ENCODE data around the gene KRT12.

The KRT12 gene

DNA sequence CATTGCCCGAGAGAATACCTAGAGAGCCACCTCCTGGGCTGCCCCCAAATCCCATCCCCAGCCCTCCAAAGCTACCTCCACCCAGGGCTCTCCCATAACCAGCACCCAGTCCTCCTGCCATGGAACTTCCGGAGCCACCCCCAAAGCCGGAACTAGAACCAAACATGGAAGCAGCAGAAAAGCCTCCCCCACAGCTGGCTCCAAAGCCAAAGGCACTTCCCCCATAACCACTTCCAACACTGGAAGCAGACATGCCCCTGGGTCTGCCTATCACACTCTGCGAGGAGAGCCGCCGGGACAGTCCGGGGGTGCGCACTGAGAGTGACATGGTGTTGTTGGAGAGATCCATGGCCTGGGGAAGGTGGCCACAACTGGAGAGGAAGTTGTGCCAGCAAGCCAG lies at the start of gene KRT12:
KRT12 (minus strand) TSS at position 386 of the 400 bp plus-strand sequence; CDS start at position 349, 37 bp downstream.
- no peak for TF ChIP-seq ZNF274 (IDR thresholded peaks at IDR 0.05; ENCODE audit: low read depth, low read length)

DNA sequence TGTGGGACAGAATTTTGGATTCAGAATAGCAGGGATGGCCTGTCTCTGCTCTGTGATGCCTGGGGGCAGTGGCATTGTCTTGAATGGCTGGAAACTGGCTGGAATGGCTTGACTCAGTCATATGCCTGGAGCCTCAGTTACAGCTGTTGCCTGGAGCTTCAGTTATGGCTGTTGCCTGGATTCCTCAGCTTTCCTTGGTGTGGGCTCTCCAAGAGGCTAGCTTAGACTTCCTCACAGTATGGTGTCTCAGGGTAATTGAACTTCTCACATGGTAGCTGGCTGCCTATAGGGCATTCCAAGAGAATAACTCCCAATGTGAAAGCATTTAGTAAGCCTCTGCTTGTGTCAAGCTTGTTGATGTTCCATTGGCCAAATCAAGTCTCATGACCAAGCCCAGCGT lies 49.3 kb upstream of the KRT12 start:
- TF ChIP-seq ZNF274 (IDR thresholded peaks at IDR 0.05; ENCODE audit: low read depth, low read length) = no peak

More for the DNA sequence above, at the start of gene KRT12:
- H3K4me3 ChIP-seq (ENCODE audit: low read length) = no peak within 1 kb of the TSS

GRCh38 chr17:40915721-40916256 lies 48.8 kb upstream of the KRT12 start:
- no peak for TF ChIP-seq ZNF274 (IDR thresholded peaks at IDR 0.05; ENCODE audit: low read depth, low read length)
- H3K4me3 ChIP-seq (ENCODE audit: low read length) = no peak overlapping the region

More for the DNA sequence above, 49.3 kb upstream of the KRT12 start:
- H3K4me3 ChIP-seq (ENCODE audit: low read length) = no peak overlapping the region

DNA sequence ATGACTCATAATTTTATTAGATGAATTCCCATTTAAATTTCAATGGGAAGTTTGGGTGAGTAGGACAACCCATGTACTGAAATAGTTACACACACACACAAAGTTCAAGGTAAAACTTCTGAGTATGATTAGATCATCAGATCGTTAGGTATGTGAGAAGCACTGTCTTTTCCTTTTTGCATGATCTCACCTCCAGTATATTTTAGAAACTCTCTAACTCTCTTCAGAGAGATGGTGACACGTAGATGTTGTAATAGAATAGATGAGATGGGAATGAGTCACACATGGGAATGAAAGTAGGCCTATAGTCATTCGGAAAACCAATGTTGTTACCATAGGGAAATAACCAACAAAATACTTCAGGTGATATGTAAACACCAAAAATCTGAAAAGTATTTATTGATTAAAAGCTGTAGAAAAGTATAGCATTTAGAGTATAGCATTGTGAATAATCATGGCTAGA lies 48.2 kb upstream of the KRT12 start:
- H3K4me3 ChIP-seq (ENCODE audit: low read length) = no peak overlapping the region
- TF ChIP-seq ZNF274 (IDR thresholded peaks at IDR 0.05; ENCODE audit: low read depth, low read length) = no peak

DNA sequence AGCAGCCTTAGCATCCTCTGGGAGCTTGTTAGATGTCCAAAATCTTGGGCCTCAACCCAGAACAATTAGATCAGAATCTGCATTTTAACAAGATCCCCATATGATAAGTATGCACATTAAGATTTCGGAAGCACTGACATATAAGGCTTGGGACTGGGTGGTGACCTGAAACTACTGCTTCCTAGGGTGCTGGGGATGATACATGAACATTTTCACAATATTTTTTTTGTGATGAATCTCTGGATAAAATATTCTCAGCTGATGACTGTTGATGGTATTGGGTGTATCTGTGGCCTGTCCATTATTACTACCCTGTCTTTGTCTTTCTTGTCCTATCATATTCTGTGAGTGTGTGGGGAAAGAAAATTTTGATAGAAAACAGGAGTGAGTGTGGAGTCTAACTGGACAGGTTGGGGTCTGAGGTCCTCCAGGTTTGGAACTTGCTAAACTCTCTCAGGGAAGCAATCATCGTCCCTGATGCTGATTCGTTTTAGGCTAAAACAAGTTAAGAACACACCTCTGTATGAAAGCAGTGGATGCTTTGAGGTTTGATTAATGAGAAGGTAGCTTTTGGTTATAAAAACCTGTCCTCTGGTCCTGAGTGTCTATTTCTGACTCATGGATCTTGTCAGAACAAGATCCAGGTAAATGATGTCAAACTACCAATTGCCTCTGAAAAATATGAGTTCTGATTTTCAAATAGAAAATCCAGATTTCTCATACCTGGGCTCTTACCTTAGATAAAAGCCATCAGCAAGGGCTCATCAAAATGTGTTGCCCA lies 47.2 kb upstream of the KRT12 start:
- TF ChIP-seq ZNF274 (IDR thresholded peaks at IDR 0.05; ENCODE audit: low read depth, low read length) = no peak
- no peak overlapping the region for H3K4me3 ChIP-seq (ENCODE audit: low read length)

DNA sequence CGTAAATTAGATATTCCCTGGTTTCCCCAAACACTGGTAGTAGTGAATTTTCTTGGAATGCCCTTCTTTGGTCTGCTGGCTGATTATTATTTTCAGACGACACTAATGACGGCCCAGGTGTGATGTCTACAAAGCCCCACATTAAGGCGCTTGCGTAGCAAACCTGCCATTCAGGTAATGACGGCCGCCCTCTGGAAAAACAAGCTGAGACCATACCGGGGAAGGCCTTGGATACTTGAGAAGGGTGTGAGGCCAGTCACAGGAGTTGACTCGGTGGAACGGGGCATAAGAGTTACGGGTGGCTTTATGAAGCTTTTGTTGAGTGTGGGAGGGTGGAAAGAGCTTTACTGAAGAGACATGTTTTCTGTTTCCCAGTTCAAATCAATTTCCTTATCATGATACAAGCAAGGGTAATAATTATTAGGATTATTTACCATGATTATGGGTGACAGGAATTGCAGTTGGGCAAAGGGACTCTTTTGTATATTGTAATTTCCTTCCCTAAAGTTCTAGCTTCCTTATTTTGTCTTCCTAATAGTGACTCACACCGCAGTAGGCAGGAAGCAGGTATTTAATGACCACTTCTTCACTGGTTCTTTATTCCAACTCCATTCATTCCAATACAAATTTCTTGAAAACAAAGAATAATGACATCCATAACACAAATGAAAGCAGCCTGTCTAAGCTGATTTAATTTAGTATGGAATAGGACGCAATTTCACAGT lies 45.6 kb upstream of the KRT12 start:
- H3K4me3 ChIP-seq (ENCODE audit: low read length) = no peak overlapping the region
- TF ChIP-seq ZNF274 (IDR thresholded peaks at IDR 0.05; ENCODE audit: low read depth, low read length) = no peak

- no peak overlapping the region for H3K4me3 ChIP-seq (ENCODE audit: low read length)
- no peak for TF ChIP-seq ZNF274 (IDR thresholded peaks at IDR 0.05; ENCODE audit: low read depth, low read length)
These were observed 43.4 kb upstream of the KRT12 start for GRCh38 chr17:40910441-40910841.

- TF ChIP-seq ZNF274 (IDR thresholded peaks at IDR 0.05; ENCODE audit: low read depth, low read length) = no peak
- H3K4me3 ChIP-seq (ENCODE audit: low read length) = no peak overlapping the region
These were observed 42.7 kb upstream of the KRT12 start for GRCh38 chr17:40909755-40910154.

GRCh38 chr17:40909351-40909750 lies 42.3 kb upstream of the KRT12 start:
- TF ChIP-seq ZNF274 (IDR thresholded peaks at IDR 0.05; ENCODE audit: low read depth, low read length) = no peak
- H3K4me3 ChIP-seq (ENCODE audit: low read length) = no peak overlapping the region

DNA sequence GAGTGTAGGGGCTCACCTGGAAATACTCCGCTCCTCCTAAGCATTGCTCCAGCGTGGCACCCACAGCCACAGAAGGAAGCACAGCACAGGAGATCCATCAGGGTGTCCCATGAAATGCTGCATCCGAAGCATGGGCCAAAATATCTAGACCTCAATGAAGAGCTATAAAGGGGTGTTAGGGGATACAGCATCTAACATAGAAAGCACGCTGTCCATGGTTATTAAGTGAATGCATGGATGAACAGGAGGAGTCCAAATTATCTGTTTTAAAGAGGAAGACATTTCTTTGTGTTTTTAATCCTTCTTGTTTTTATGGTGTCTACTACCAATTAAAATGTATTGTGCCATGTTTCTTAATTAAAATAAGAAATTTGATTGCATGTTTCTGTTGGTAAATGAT lies 39.6 kb upstream of the KRT12 start:
- TF ChIP-seq ZNF274 (IDR thresholded peaks at IDR 0.05; ENCODE audit: low read depth, low read length) = no peak
- H3K4me3 ChIP-seq (ENCODE audit: low read length) = no peak overlapping the region

DNA sequence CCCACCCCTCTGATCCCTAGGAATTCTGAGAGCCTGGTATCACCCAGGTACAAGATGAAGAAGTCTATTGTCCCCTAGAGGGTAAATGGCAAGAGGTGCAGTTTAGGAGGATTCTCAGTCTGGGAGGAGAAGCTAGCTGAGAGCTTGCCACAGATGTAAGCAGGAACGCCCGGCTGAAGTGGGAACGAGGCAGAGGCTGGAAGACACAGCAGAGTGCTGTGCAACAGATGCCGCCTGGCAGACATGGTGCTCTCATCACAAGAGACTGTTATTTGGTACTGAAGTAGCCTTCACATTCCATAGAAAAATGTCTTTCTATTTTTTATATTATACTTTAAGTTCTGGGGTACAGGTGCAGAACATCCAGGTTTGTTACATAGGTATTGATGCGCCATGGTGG lies 38.3 kb upstream of the KRT12 start:
- no peak for TF ChIP-seq ZNF274 (IDR thresholded peaks at IDR 0.05; ENCODE audit: low read depth, low read length)
- no peak overlapping the region for H3K4me3 ChIP-seq (ENCODE audit: low read length)

DNA sequence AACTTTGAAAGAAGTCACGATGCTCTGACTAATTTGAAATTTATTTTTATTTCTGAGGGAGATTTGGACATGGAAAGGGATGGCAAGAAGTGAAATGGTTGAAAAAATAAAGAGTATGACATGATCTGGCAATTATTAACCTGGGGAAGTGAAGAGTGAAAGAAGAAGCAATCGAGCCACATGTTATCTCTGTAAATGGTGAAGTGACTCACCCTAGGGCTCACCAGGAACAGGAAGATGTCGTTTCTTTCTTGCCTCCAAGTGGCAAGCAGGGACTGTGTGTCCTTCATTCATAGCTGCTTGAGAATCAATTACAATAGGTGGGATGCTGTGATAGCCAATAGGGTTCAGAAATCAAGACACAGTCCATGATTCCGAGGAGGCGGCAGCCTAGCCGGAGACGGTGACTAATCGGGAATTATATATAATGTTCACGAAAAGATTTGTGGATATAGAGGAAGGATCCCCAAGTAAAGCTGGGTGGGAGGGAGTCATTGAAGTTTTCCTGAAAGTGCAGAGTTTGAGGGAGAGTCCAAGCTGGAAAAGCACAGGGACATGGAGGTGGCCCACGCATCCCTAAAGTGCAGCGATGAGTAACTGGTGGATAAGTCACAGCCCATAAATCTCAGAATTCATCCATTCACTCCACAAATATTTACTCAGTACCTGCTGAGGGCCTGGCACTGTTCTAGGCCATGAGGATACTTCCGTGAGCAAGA lies 36.3 kb upstream of the KRT12 start:
- no peak for TF ChIP-seq ZNF274 (IDR thresholded peaks at IDR 0.05; ENCODE audit: low read depth, low read length)
- no peak overlapping the region for H3K4me3 ChIP-seq (ENCODE audit: low read length)

GRCh38 chr17:40902498-40902897 lies 35.5 kb upstream of the KRT12 start:
- TF ChIP-seq ZNF274 (IDR thresholded peaks at IDR 0.05; ENCODE audit: low read depth, low read length) = no peak
- H3K4me3 ChIP-seq (ENCODE audit: low read length) = no peak overlapping the region

DNA sequence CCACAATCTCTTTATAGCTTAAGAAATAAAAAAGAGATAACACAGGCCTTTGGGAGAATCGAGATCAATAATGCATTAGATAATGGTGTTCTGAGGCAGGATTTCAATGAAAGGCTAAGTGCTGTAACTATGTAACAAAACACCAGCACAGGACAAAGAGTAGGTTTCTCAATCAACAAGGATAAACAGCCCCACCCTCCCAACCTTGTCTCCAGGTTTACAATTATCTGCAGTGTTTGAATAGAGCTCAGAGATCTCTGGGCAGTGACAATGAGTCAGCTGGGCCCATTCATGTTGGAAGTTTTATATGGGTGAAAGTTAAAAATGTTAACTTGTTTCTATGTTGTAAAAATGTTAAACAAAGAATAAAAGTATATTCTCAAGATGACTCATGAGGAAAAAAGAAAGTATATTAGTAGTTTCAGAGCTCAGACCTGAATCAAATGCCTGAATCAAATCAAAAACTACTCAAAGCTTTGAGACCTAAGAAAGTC lies 35.0 kb upstream of the KRT12 start:
- no peak for TF ChIP-seq ZNF274 (IDR thresholded peaks at IDR 0.05; ENCODE audit: low read depth, low read length)
- H3K4me3 ChIP-seq (ENCODE audit: low read length) = no peak overlapping the region
